ENCODE measurements around the gene PRKCE. TPM values are rescaled to one million over a fixed set of nuclear protein-coding genes. Genes with fewer than 3 reads are reported as not detected.

PRKCE gene
- total and polyA plus RNA-seq, 4 experiments from 2014 or later: 1.8 to 21.7 (median 11.0) TPM

DNA sequence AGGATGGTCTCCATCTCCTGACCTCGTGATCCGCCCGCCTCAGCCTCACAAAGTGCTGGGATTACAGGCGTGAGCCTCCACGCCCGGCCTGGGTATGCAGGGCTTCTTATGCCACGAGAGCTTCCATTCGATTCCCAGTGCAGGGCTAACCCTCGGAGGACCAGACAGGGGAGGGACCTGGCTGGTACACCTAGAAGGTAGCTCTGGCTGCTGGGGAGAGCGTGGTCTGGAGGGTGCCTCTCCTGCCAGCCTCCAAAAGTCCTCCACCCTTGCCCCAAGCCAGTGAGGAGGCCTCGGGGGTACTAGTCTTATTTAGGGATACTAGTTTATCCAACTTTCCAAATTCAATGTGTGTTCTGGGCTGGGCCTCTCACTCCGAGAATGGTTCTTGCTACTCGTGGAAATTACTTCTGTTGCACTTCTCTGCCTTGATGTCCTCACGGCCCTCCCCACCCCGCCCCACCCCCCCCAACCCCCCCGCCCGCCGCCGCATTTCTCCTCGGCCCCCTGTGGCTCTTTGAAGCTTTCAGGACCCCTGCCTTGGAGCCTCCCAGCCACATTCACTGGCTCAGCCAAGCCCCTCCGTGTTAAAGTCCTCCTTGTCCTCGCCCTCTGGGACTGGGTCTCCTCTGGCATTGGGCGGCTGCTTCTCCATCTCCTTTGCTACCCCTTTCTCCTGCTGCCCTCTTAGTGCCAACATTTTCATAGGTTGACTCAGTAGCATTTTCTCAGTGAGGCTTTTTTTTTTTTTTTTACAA, 502.7 kb downstream of the PRKCE start:
- Mint-ChIP-seq H3K27ac (no peak overlapping the region), H3K4me1 (no peaks in the 10 kb centered on the region), H3K4me3 (no peak overlapping the region), H3K36me3 (peaks cover 9 to 55% of the 10 kb centered on the region in 2 donors), H3K9me3 (no peaks in the 10 kb centered on the region), H3K27me3 (no peaks in the 10 kb centered on the region)
- ChIA-PET POLR2A (ENCODE audit: partially characterized antibody) (no interaction called here), CTCF (ENCODE audit: partially characterized antibody) (no interaction called here)
- no peaks in the 10 kb centered on the region for H3K4me1 ChIP-seq (ENCODE audit: insufficient read depth, low read length)
- intact Hi-C loops (cut with micrococcal nuclease): no loop called here
- no peak overlapping the region for H3K4me3 ChIP-seq (ENCODE audit: low read length in 2 of 2)
- no peak for DNase-seq
- H3K27me3 ChIP-seq (ENCODE audit: insufficient read depth, low read length): no peaks in the 10 kb centered on the region
- no peaks in the 10 kb centered on the region for H3K9me3 ChIP-seq (ENCODE audit: control insufficient read depth in 1 of 2, low read length in 2 of 2)
- no peak overlapping the region for H3K27ac ChIP-seq (ENCODE audit: low read depth, low read length)
- H3K36me3 ChIP-seq (ENCODE audit: insufficient read depth, low read length): no peaks in the 10 kb centered on the region

DNA sequence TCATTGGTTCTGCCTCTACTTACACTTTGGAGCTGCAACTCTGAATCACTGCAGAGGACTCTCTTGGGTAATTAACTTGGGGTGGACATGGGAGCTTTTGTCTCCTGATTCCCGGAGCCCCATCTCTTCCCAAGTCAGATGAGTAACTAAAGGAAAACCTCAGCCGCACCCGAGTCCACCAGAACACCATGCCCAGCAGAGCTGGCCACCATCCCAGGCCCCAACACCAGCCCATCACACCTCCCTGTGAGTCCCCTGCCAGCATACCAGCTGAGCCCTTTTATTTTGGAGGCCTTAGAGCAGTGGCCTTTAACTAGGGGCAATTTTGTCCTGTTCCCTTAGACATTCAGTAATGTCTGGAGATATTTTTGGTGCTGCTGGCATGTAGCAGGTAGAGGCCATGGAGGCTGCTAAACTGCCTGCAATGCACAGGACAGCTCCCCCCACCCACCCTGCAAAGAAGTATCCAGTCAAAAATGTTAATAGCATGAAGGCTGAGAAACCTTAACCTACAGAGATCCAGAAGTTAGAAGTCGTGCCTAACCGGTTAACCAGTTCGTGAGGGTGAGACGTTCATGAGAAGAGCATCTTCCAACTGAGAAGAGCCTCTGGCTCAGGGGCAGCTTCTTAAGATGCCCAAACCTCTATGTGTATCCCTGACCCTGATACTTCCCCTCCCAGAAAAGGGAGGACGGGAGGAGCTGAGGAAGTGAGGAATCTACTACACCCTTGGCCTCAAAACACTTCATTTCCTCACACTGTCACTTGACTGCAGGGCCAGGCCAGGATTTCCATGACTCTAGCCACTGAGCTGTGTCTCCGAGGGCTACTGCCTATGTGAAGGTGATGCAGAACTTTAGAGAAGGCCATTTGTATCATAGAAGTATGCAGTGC, 505.8 kb downstream of the PRKCE start:
- Mint-ChIP-seq H3K4me1 (no peaks in the 10 kb centered on the region), H3K36me3 (peaks cover 19 to 63% of the 10 kb centered on the region in 2 donors), H3K9me3 (no peaks in the 10 kb centered on the region), H3K27me3 (no peaks in the 10 kb centered on the region), H3K27ac (no peak overlapping the region), H3K4me3 (no peak overlapping the region)
- Histone ChIP-seq H3K4me1 (ENCODE audit: insufficient read depth, low read length) (no peaks in the 10 kb centered on the region), H3K9me3 (ENCODE audit: control insufficient read depth in 1 of 2, low read length in 2 of 2) (no peaks in the 10 kb centered on the region), H3K27ac (ENCODE audit: low read depth, low read length) (no peak overlapping the region), H3K36me3 (ENCODE audit: insufficient read depth, low read length) (no peaks in the 10 kb centered on the region), H3K4me3 (ENCODE audit: low read length in 2 of 2) (no peak overlapping the region), H3K27me3 (ENCODE audit: insufficient read depth, low read length) (no peaks in the 10 kb centered on the region)
- CTCF ChIA-PET (ENCODE audit: partially characterized antibody): no interaction called here
- intact Hi-C loops (cut with micrococcal nuclease): no loop called here
- DNase-seq: no peak
- POLR2A ChIA-PET (ENCODE audit: partially characterized antibody): no interaction called here

DNA sequence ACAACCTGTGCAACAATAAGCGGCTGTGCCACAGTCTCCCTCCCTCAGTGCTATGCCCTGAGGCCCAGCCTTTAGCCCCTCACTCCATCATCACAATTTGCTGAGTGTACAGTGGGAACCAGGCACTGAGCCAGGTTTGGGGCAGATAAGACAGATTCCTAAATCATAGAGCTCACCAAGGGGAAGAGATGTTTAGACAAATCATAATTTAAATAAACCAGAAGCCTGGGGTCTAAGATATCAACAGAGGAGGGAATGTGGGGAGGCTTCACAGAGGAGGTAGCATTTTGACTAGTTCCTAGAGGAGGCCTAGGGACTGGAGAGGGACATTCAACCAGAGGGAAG, 506.5 kb downstream of the PRKCE start:
- Mint-ChIP-seq H3K27me3 (no peaks in the 10 kb centered on the region), H3K4me3 (no peak overlapping the region), H3K4me1 (no peaks in the 10 kb centered on the region), H3K9me3 (no peaks in the 10 kb centered on the region), H3K27ac (peak overlapping the region in 1 of 7 donors; percentile 74), H3K36me3 (peaks cover 23 to 65% of the 10 kb centered on the region in 2 donors)
- H3K4me3 ChIP-seq (ENCODE audit: low read length in 2 of 2): no peak overlapping the region
- intact Hi-C loops (cut with micrococcal nuclease): no loop called here
- H3K4me1 ChIP-seq (ENCODE audit: insufficient read depth, low read length): no peaks in the 10 kb centered on the region
- CTCF ChIA-PET (ENCODE audit: partially characterized antibody): no interaction called here
- no peak for DNase-seq
- no peak overlapping the region for H3K27ac ChIP-seq (ENCODE audit: low read depth, low read length)
- H3K27me3 ChIP-seq (ENCODE audit: insufficient read depth, low read length): no peaks in the 10 kb centered on the region
- no peaks in the 10 kb centered on the region for H3K9me3 ChIP-seq (ENCODE audit: control insufficient read depth in 1 of 2, low read length in 2 of 2)
- no peaks in the 10 kb centered on the region for H3K36me3 ChIP-seq (ENCODE audit: insufficient read depth, low read length)
- POLR2A ChIA-PET (ENCODE audit: partially characterized antibody): no interaction called here

DNA sequence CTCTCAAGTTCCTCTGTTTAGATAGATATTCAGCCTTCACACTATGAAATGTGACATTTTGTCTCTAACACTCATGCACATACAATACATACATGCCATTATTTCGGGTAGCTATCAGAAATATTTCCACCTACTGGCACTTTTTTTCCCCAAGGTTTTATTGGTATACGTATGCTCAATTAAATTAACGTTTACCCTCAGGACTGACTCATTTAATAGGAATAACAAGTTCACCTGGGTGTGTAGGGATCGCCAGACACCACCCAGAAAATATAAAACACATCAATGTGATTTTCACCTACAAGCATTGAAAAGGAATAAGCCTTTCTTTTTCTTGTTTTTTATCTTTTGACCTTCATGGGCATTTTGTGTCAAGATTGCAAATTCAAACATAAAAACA, 507.2 kb downstream of the PRKCE start:
- ChIA-PET CTCF (ENCODE audit: partially characterized antibody) (no interaction called here), POLR2A (ENCODE audit: partially characterized antibody) (no interaction called here)
- no peak overlapping the region for H3K27ac ChIP-seq (ENCODE audit: low read depth, low read length)
- intact Hi-C loops (cut with micrococcal nuclease): no loop called here
- H3K4me3 ChIP-seq (ENCODE audit: low read length in 2 of 2): no peak overlapping the region
- Mint-ChIP-seq H3K9me3 (no peaks in the 10 kb centered on the region), H3K27ac (no peak overlapping the region), H3K4me1 (no peaks in the 10 kb centered on the region), H3K4me3 (no peak overlapping the region), H3K36me3 (peaks cover 21 to 61% of the 10 kb centered on the region in 2 donors), H3K27me3 (no peaks in the 10 kb centered on the region)
- H3K27me3 ChIP-seq (ENCODE audit: insufficient read depth, low read length): no peaks in the 10 kb centered on the region
- no peaks in the 10 kb centered on the region for H3K36me3 ChIP-seq (ENCODE audit: insufficient read depth, low read length)
- H3K9me3 ChIP-seq (ENCODE audit: control insufficient read depth in 1 of 2, low read length in 2 of 2): no peaks in the 10 kb centered on the region
- H3K4me1 ChIP-seq (ENCODE audit: insufficient read depth, low read length): no peaks in the 10 kb centered on the region
- DNase-seq: no peak

DNA sequence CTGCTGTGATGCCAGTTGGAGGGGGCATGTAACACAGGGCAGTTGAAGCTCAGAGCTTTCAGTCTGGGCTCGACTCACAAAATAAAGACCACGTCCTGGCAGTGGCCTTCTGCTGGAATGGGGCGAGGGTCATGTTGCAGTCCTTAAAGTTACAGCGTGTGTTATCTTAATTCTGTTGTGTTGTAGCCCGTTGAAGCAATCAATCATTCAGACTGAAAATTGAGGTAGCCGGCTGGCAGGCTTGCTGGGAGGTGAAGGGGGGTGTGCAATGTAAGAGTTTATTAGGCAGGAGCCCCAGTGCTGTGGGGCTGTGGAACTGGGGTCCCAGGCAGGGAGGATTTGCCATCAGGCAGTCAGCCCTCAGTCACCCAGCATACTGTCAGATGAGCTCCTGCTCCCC, 508.9 kb downstream of the PRKCE start:
- Mint-ChIP-seq H3K27ac (no peak overlapping the region), H3K27me3 (no peaks in the 10 kb centered on the region), H3K36me3 (peaks cover 26 to 71% of the 10 kb centered on the region in 2 donors), H3K9me3 (no peaks in the 10 kb centered on the region), H3K4me3 (no peak overlapping the region), H3K4me1 (no peaks in the 10 kb centered on the region)
- Histone ChIP-seq H3K36me3 (ENCODE audit: insufficient read depth, low read length) (no peaks in the 10 kb centered on the region), H3K4me3 (ENCODE audit: low read length in 2 of 2) (no peak overlapping the region), H3K9me3 (ENCODE audit: control insufficient read depth in 1 of 2, low read length in 2 of 2) (no peaks in the 10 kb centered on the region), H3K4me1 (ENCODE audit: insufficient read depth, low read length) (no peaks in the 10 kb centered on the region), H3K27me3 (ENCODE audit: insufficient read depth, low read length) (no peaks in the 10 kb centered on the region), H3K27ac (ENCODE audit: low read depth, low read length) (no peak overlapping the region)
- CTCF ChIA-PET (ENCODE audit: partially characterized antibody): no interaction called here
- intact Hi-C loops (cut with micrococcal nuclease): no loop called here
- no peak for DNase-seq
- POLR2A ChIA-PET (ENCODE audit: partially characterized antibody): no interaction called here

DNA sequence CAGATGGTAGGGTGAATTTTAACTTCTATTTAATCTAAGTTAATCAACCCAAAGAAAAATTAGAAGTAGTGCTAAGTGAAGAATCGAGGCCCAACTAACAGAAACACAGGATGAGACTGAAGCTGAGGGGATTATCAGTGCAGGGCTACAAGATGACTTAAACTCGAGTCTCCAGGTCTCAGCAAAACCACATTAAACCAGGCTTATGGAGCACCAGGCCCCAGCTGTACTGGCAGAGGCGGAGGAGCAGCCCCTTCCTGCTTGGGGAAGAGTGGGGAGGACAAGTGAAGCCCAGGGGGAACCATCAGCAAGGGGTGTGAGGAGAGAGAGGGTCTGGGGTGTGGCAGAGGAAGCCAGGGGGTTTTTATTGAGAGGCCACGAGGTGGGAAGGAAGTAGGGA, 509.8 kb downstream of the PRKCE start:
- no peaks in the 10 kb centered on the region for H3K4me1 ChIP-seq (ENCODE audit: insufficient read depth, low read length)
- Mint-ChIP-seq H3K4me1 (no peaks in the 10 kb centered on the region), H3K4me3 (no peak overlapping the region), H3K27me3 (no peaks in the 10 kb centered on the region), H3K36me3 (peaks cover 26 to 61% of the 10 kb centered on the region in 2 donors), H3K9me3 (no peaks in the 10 kb centered on the region), H3K27ac (no peak overlapping the region)
- no peaks in the 10 kb centered on the region for H3K9me3 ChIP-seq (ENCODE audit: control insufficient read depth in 1 of 2, low read length in 2 of 2)
- CTCF ChIA-PET (ENCODE audit: partially characterized antibody): no interaction called here
- H3K4me3 ChIP-seq (ENCODE audit: low read length in 2 of 2): no peak overlapping the region
- H3K27me3 ChIP-seq (ENCODE audit: insufficient read depth, low read length): no peaks in the 10 kb centered on the region
- POLR2A ChIA-PET (ENCODE audit: partially characterized antibody): no interaction called here
- H3K36me3 ChIP-seq (ENCODE audit: insufficient read depth, low read length): no peaks in the 10 kb centered on the region
- DNase-seq: no peak
- no peak overlapping the region for H3K27ac ChIP-seq (ENCODE audit: low read depth, low read length)
- intact Hi-C loops (cut with micrococcal nuclease): no loop called here

DNA sequence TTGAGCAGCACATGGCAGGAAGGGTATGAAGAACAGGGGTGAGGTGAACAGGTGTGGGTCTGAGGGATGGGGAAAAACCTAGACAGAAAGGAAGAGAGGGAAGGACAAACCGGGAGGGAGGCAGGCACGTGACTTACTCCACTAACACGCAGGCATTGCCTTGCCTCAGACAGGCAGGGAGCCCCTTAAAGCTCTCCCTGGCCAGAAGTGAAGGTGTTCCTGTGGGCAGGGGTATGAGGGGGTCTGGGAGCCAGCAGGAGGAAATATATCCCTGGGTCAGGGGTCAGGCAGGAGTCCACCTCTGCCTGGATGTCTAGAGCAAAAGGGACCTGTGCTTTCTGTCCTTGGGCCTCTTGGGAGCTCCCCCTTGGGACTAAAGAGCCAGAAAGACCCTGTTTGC, 510.4 kb downstream of the PRKCE start:
- peak overlapping the region in 1 of 7 donors; percentile 55 for H3K27ac Mint-ChIP-seq
- H3K9me3 ChIP-seq (ENCODE audit: control insufficient read depth in 1 of 2, low read length in 2 of 2): no peaks in the 10 kb centered on the region
- no peaks in the 10 kb centered on the region for H3K9me3 Mint-ChIP-seq
- CTCF ChIA-PET (ENCODE audit: partially characterized antibody): no interaction called here
- H3K4me1 Mint-ChIP-seq: no peaks in the 10 kb centered on the region
- H3K27ac ChIP-seq (ENCODE audit: low read depth, low read length): no peak overlapping the region
- intact Hi-C loops (cut with micrococcal nuclease): no loop called here
- DNase-seq: no peak
- no peaks in the 10 kb centered on the region for H3K27me3 Mint-ChIP-seq
- H3K27me3 ChIP-seq (ENCODE audit: insufficient read depth, low read length): no peaks in the 10 kb centered on the region
- H3K36me3 ChIP-seq (ENCODE audit: insufficient read depth, low read length): no peaks in the 10 kb centered on the region
- no peak overlapping the region for H3K4me3 Mint-ChIP-seq
- POLR2A ChIA-PET (ENCODE audit: partially characterized antibody): no interaction called here
- H3K4me1 ChIP-seq (ENCODE audit: insufficient read depth, low read length): no peaks in the 10 kb centered on the region
- H3K4me3 ChIP-seq (ENCODE audit: low read length in 2 of 2): no peak overlapping the region
- H3K36me3 Mint-ChIP-seq: peaks cover 26 to 55% of the 10 kb centered on the region in 2 donors

All from CD4-positive, alpha-beta memory T cell (primary cell).